ENCODE measurements around the gene RPL13. TPM values are rescaled to one million over a fixed set of nuclear protein-coding genes. Genes with fewer than 3 reads are reported as not detected.
A peak's percentile ranks its signal among the peaks of the same experiment; 100 is the strongest.

RPL13 gene
- total RNA-seq, 1 experiment from 2014 or later, result 2,157 TPM

GRCh38 chr16:89562939-89563338 lies 2.5 kb downstream of the RPL13 start:
- Histone ChIP-seq H2BK15ac (ENCODE audit: low read depth, low read length) (no peak overlapping the region), H3K79me1 (ENCODE audit: insufficient read depth, low read depth, low read length, poor library complexity, severe bottlenecking) (peaks cover 6% of the 10 kb centered on the region), H2BK12ac (ENCODE audit: insufficient read length, low read depth, low read length) (no peak overlapping the region), H4K20me1 (ENCODE audit: control insufficient read depth, insufficient read depth, insufficient read length) (peaks cover 4% of the 10 kb centered on the region), H2AFZ (ENCODE audit: low read length) (no peak overlapping the region), H3K18ac (ENCODE audit: insufficient read length, low read depth, low read length) (no peak overlapping the region), H2BK5ac (ENCODE audit: insufficient read length, low read length) (no peak overlapping the region), H4K8ac (replicated peaks; ENCODE audit: insufficient read length, low read depth, low read length) (no peak overlapping the region), H2BK20ac (ENCODE audit: low read depth, low read length, poor library complexity, severe bottlenecking) (no peak overlapping the region), H3K27ac (ENCODE audit: insufficient read length, low read depth, low read length) (no peak overlapping the region), H3K79me2 (ENCODE audit: insufficient read depth, low read length) (peaks cover 10% of the 10 kb centered on the region; the same call in 1 of the 2 replicates), H3K9ac (ENCODE audit: extremely low read depth, insufficient read length, low read length) (peak overlapping the region; percentile 3), H4K91ac (ENCODE audit: insufficient read length, low read depth, low read length) (no peak overlapping the region), H2BK120ac (ENCODE audit: low read depth, low read length, poor library complexity, severe bottlenecking) (no peak overlapping the region), H4K5ac (ENCODE audit: insufficient read length, low read depth, low read length) (no peak overlapping the region), H3K14ac (ENCODE audit: insufficient read depth, low read length) (no peak overlapping the region), H3K27me3 (ENCODE audit: insufficient read depth, low read length) (no peaks in the 10 kb centered on the region), H3T11ph (ENCODE audit: low read length) (no peak overlapping the region), H3K23ac (ENCODE audit: insufficient read length, low read depth, low read length) (no peak overlapping the region), H3K23me2 (ENCODE audit: insufficient read length, low read depth, low read length, poor library complexity, severe bottlenecking) (peaks cover 19% of the 10 kb centered on the region), H3K4me1 (ENCODE audit: insufficient read depth, low read length) (no peaks in the 10 kb centered on the region; the same call in 1 of the 2 replicates), H3K4ac (ENCODE audit: low read depth, low read length) (no peak overlapping the region), H3K9me3 (ENCODE audit: control insufficient read depth, low read depth, low read length) (no peaks in the 10 kb centered on the region), H2AK5ac (ENCODE audit: insufficient read length, low read length) (no peak overlapping the region), H3K4me2 (ENCODE audit: insufficient read depth, insufficient read length, low read length) (peak overlapping the region; percentile 97), H3K56ac (ENCODE audit: insufficient read length, low read depth, low read length) (no peak overlapping the region)
- no peak for TF ChIP-seq CTCF (conservative IDR thresholded peaks at IDR 0.05)
- no peaks in the 10 kb centered on the region; a peak in 1 of 5 replicates for H3K9me3 Mint-ChIP-seq
- H3K27me3 Mint-ChIP-seq (ENCODE audit: low read depth), result peaks cover 3% of the 10 kb centered on the region
- DNase-seq, result no peak
- peak overlapping the region; percentile 96 for H3K4me3 Mint-ChIP-seq
- H3K4me1 Mint-ChIP-seq, result peaks cover 45 to 48% of the 10 kb centered on the region in 2 experiments
- WGBS (ENCODE audit: extremely low coverage, insufficient read length, low lambda C conversion rate), result no CpG with 5 or more reads among the region's 12 CpGs
- H3K36me3 Mint-ChIP-seq (ENCODE audit: insufficient read depth in 1 of 3, low read depth in 3 of 3), result peaks cover 26 to 45% (median 32%) of the 10 kb centered on the region in 3 experiments
- H3K27ac Mint-ChIP-seq, result peak overlapping the region; percentile 57 to 96 (median 74); a peak in 4 of 7 replicates
